DOHH2 (cell line): Measurements from ENCODE around the gene SSH2.

Experiments
- CTCF ChIP-seq: fragments of 200-600 bp; sonication (generic); IDR thresholded peaks from one replicate; pipeline ENCODE4 v1.5.1; 2014; ENCODE audit warnings: antibody characterized with exemption, mild to moderate bottlenecking, low read depth, low read length; ENCODE audit not compliant: poor library complexity, severe bottlenecking
- EZH2phosphoT487 ChIP-seq: fragments of 200-600 bp; sonication (generic); IDR thresholded peaks from 2 replicates; pipeline ENCODE4 v1.6.1; 2017; ENCODE audit warnings: borderline replicate concordance, mild to moderate bottlenecking, antibody characterized with exemption, low read length, moderate library complexity, mixed read lengths

GRCh38 chr17:29616300-29617048 is 313.6 kb downstream of the SSH2 start:
- TF ChIP-seq CTCF, result no peak
- 0 out of 2 replicates have a peak, but pooled peaks have one; percentile 15 for TF ChIP-seq EZH2phosphoT487
